BLaER1 treated with 17β-estradiol and CSF1 and Interleukin-3, amounts not matched to agents 10 nM and 100 nM (cell line): ENCODE measurements around the gene PRDM11.

Experiments
- H3K27ac ChIP-seq, 11 experiments: shearing (Covaris generic); formaldehyde crosslinking; 2 replicates each; pipeline ENCODE4 v1.8.1; 2022
- H3K27me3 ChIP-seq, 11 experiments: shearing (Covaris generic); formaldehyde crosslinking; 2 replicates each; pipeline ENCODE4 v1.8.1; 2022
- H3K36me3 ChIP-seq, 11 experiments: shearing (Covaris generic); formaldehyde crosslinking; 2 replicates each; pipeline ENCODE4 v1.8.1; 2022
- H3K4me1 ChIP-seq, 10 experiments: shearing (Covaris generic); formaldehyde crosslinking; 2 replicates each; pipeline ENCODE4 v1.8.1; 2022
- H3K4me2 ChIP-seq, 11 experiments: shearing (Covaris generic); formaldehyde crosslinking; 2 replicates each; pipeline ENCODE4 v1.8.1; 2022
- H3K4me3 ChIP-seq, 10 experiments: shearing (Covaris generic); formaldehyde crosslinking; 2 replicates each; pipeline ENCODE4 v1.8.1; 2022
- H3K9ac ChIP-seq, 11 experiments: shearing (Covaris generic); formaldehyde crosslinking; 2 replicates each; pipeline ENCODE4 v1.8.1; 2022
- H3K9me3 ChIP-seq, 11 experiments: shearing (Covaris generic); formaldehyde crosslinking; replicated peaks in 1 of 11; 2 replicates each; pipeline ENCODE4 v1.8.1; 2022
- H4K20me1 ChIP-seq, 11 experiments: shearing (Covaris generic); formaldehyde crosslinking; 2 replicates each; pipeline ENCODE4 v1.8.1; 2022
- Cebpa-rat ChIP-seq, 11 experiments: shearing (Covaris generic); IDR thresholded peaks; 2 replicates each; pipeline ENCODE4 v1.8.1; 2022

The PRDM11 gene

DNA sequence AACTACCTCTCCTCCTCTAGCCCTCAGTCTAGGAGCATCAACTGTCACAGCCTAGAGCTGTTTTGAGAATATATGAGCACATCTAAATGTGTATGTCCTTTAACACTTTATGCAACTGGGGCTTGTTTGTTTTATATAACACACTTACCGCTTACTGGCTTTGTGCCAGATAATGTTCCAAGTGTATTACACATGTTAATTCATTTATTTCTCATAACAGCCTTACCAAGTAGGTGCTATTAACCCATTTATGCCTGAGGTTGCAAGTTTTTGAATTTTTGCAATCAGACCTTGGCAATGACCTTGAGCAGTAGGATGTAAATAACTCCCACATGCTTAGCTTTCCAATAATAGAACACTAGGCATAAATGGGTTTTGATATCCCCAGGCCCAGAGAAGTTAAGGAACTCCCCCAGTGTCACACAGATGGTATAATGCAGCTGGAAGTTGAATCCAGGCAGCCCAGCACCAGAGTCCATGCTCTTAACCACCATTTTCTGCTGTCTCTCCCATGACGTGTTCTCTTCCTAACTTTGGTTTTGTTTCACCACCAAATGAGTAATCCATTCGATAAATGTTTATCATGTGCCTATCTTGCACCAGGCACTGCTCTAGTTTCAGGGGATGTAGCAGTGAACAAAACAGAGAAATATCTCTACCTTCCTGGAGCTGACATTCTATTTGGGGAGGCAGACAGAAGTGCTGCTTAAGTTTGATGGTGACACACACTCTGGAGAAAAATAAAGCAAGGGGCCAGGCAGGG lies 23.1 kb downstream of the PRDM11 start:
- no peak overlapping the region for H3K4me3 ChIP-seq
- H4K20me1 ChIP-seq: peaks cover 0 to 77% (median 34%) of the 10 kb centered on the region in 11 experiments; a peak in 15 of 22 replicates
- H3K9me3 ChIP-seq: no peaks in the 10 kb centered on the region
- no peak for TF ChIP-seq Cebpa-rat (IDR thresholded peaks at IDR 0.05)
- H3K4me2 ChIP-seq: no peak overlapping the region
- no peaks in the 10 kb centered on the region for H3K27me3 ChIP-seq
- no peak overlapping the region for H3K27ac ChIP-seq
- H3K36me3 ChIP-seq: no peaks in the 10 kb centered on the region
- H3K4me1 ChIP-seq: peaks cover 5 to 27% (median 21%) of the 10 kb centered on the region in 10 experiments
- no peak overlapping the region for H3K9ac ChIP-seq

DNA sequence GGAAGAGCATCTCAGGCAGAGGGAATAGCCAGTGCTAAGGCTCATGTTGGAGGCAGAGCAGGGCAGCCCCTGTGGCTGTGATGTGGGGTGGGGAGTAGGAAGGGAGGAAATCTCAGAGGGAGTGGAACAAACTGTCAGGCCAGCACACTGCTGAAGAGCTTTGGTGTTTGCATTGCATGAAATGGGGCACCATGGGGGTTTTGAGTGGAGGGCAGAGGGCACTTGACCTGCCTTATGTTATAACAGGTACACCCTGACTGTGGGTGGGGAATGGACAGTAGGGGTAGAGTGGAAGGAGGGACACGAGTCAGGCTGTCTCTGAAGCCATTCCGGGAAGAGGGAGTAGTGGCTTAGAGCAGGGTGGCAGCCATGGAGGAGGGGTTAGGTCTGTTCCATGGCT lies 24.0 kb downstream of the PRDM11 start:
- Histone ChIP-seq H3K4me1 (peaks cover 0 to 17% (median 11%) of the 10 kb centered on the region in 10 experiments; a peak in 15 of 20 replicates), H3K27ac (no peak overlapping the region), H3K9me3 (no peaks in the 10 kb centered on the region), H3K27me3 (no peaks in the 10 kb centered on the region), H4K20me1 (peaks cover 0 to 67% (median 26%) of the 10 kb centered on the region in 11 experiments; a peak in 14 of 22 replicates), H3K9ac (no peak overlapping the region), H3K4me2 (no peak overlapping the region), H3K4me3 (no peak overlapping the region), H3K36me3 (no peaks in the 10 kb centered on the region)
- TF ChIP-seq Cebpa-rat (IDR thresholded peaks at IDR 0.05): no peak

DNA sequence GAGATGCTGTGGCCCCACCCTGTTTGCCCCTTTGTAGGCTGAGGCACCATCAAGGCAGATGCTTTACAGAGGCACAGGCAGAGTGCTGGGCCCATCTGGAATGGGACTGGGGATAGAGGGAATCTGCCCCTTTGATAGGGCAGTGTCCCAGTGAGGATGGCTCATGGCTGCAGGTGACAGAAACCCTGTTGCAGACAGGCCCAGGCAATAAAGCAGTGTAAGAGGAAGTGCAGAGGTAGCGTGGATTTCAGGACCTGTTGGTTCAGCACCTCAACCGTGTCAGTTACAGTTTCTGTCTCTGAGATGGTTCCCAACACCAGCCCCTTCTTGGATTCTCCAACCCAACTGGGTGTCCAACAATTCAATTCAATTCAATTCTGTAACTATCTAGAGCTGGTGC lies 25.1 kb downstream of the PRDM11 start:
- no peak overlapping the region for H3K4me2 ChIP-seq
- no peaks in the 10 kb centered on the region for H3K27me3 ChIP-seq
- H3K36me3 ChIP-seq: no peaks in the 10 kb centered on the region

DNA sequence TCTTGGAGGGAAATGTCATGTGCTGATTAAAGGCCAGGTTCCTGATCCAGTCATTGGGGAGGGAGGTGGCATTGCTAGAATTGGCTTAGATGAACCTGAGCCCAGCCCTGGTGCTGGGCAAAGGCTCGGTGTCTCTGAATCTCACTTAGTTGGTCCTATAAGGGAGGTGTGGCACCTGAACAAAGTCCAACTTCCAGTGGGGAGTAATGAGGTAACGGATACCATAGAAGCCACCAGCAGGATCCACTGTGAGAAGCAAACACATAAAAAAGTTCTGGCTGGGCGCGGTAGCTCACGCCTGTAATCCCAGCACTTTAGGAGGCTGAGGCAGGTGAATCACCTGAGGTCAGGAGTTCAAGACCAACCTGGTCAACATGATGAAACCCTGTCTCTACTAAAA lies 26.6 kb downstream of the PRDM11 start:
- Histone ChIP-seq H3K9me3 (no peaks in the 10 kb centered on the region), H3K4me3 (no peak overlapping the region), H3K4me1 (peaks cover 0 to 5% (median 0%) of the 10 kb centered on the region in 10 experiments; a peak in 3 of 20 replicates), H3K36me3 (no peaks in the 10 kb centered on the region), H3K27ac (no peak overlapping the region), H3K27me3 (no peaks in the 10 kb centered on the region), H4K20me1 (peaks cover 0 to 48% (median 15%) of the 10 kb centered on the region in 11 experiments; a peak in 10 of 22 replicates), H3K9ac (no peak overlapping the region), H3K4me2 (no peak overlapping the region)
- no peak for TF ChIP-seq Cebpa-rat (IDR thresholded peaks at IDR 0.05)

More for the DNA sequence above, 25.1 kb downstream of the PRDM11 start:
- no peak for TF ChIP-seq Cebpa-rat (IDR thresholded peaks at IDR 0.05)
- Histone ChIP-seq H3K4me3 (no peak overlapping the region), H3K27ac (no peak overlapping the region), H3K4me1 (peaks cover 0 to 6% (median under 1%) of the 10 kb centered on the region in 10 experiments; a peak in 11 of 20 replicates), H3K9me3 (no peaks in the 10 kb centered on the region), H3K9ac (no peak overlapping the region), H4K20me1 (peaks cover 0 to 56% (median 16%) of the 10 kb centered on the region in 11 experiments; a peak in 10 of 22 replicates)

DNA sequence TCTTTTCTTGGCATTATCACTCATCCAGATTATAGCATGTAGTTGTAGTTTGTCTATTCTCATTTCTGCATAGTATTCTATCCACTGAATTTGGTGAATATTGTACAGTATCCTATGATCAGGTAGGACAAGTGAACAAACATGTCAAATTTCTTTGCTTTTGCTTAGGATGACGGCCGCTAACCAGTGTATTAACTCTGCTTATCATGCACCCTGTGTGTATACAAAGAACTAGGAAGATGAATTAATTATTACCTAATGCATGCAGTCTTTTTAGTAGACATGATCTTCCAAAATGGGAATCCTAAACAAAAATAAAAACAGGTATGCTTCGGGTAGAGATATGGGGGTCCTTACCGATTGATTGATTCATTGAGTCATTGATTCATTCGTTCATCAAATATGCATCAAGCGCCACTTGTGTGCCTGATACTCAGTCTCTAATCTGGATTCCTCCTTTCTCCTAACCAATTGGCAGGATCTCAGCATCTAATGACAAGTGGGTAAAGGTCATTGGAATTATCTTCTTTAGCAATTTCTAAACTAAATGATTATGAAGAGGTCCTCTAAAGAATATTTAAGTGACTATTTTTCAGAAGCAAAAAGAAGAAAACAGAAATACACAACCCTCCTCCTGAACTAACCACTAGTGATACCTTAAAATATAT lies 27.9 kb downstream of the PRDM11 start:
- Histone ChIP-seq H4K20me1 (peaks cover 0 to 51% (median 12%) of the 10 kb centered on the region in 11 experiments; a peak in 10 of 22 replicates), H3K4me1 (peaks cover 0 to 15% (median 6%) of the 10 kb centered on the region in 10 experiments; a peak in 12 of 20 replicates), H3K4me2 (no peak overlapping the region), H3K4me3 (no peak overlapping the region), H3K27ac (no peak overlapping the region), H3K9me3 (no peaks in the 10 kb centered on the region), H3K36me3 (no peaks in the 10 kb centered on the region), H3K9ac (no peak overlapping the region), H3K27me3 (no peaks in the 10 kb centered on the region)
- TF ChIP-seq Cebpa-rat (IDR thresholded peaks at IDR 0.05): no peak

DNA sequence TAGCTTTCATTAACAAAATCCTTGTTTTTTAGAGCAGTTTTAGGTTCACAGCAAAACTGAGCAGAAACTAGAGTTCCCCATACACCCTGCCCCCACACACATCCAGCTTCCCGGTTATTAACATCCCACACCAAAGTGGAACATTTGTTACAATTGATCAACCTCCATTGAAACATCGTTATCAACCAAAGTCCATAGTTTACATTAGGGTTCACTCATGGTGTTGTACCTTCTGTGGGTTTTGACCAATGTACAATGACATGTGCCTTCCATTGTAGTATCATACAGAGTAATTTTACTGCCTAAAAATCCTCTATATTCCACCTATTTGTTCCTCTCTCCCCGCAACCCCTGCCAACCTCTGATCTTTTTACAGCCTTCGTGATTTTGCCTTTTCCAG lies 28.5 kb downstream of the PRDM11 start:
- no peaks in the 10 kb centered on the region for H3K9me3 ChIP-seq
- H3K4me3 ChIP-seq: no peak overlapping the region
- no peak overlapping the region for H3K9ac ChIP-seq
- H3K4me2 ChIP-seq: no peak overlapping the region
- peaks cover 0 to 54% (median 12%) of the 10 kb centered on the region in 11 experiments; a peak in 10 of 22 replicates for H4K20me1 ChIP-seq
- H3K27me3 ChIP-seq: peaks cover 0 to 4% (median 0%) of the 10 kb centered on the region in 11 experiments; a peak in 1 of 22 replicates
- peaks cover 0 to 22% (median 12%) of the 10 kb centered on the region in 10 experiments; a peak in 18 of 20 replicates for H3K4me1 ChIP-seq
- no peaks in the 10 kb centered on the region for H3K36me3 ChIP-seq
- H3K27ac ChIP-seq: no peak overlapping the region
- TF ChIP-seq Cebpa-rat (IDR thresholded peaks at IDR 0.05): no peak

DNA sequence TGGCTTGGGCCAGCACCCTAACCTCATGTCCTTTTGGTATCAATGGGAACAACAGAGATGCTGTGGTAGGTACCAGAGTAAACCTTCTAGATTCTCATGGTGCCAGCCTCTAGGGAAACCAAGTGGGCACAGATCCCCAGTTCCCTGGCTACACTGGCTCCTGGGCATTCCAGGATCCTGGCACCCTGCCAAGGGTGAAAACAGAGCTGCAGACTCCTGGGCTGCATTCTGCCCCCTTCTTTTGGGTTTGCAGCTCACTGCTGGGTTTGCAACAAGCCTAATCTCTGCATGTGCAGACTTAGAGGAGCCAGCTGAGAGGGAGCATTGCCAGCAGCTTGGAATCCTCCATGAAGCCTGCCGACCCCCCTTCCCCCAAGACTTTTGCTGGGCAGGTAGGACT lies 30.6 kb downstream of the PRDM11 start:
- Histone ChIP-seq H3K4me3 (no peak overlapping the region), H3K4me2 (no peak overlapping the region), H3K36me3 (no peaks in the 10 kb centered on the region; a peak in 1 of 22 replicates), H3K4me1 (peaks cover 6 to 34% (median 27%) of the 10 kb centered on the region in 10 experiments; a peak in 18 of 20 replicates), H4K20me1 (peaks cover 0 to 44% (median 16%) of the 10 kb centered on the region in 11 experiments; a peak in 10 of 22 replicates), H3K9ac (no peak overlapping the region), H3K27me3 (peaks cover 0 to 5% (median 0%) of the 10 kb centered on the region in 11 experiments; a peak in 2 of 22 replicates), H3K27ac (no peak overlapping the region), H3K9me3 (no peaks in the 10 kb centered on the region)
- no peak for TF ChIP-seq Cebpa-rat (IDR thresholded peaks at IDR 0.05)

DNA sequence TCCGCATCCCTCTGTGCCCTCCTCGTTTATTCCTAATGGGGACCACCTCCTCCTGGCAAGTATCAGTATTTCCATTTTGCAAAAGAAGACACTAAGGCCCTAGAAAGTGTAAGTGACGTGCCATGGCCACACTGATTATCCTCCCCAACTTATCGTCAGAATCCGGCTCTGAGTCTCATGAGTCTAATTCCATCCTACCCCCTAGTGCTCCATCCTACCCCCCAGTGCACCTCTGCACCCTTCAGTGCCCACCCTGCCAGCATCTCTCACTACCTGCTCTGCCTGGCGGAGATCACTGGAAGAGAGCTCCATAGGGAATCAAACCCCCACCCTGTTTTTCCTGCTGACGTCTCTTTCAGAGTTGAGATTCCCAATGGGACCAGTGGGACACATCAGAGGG lies 31.8 kb downstream of the PRDM11 start:
- no peak overlapping the region for H3K9ac ChIP-seq
- peaks cover 0 to 5% (median 0%) of the 10 kb centered on the region in 11 experiments; a peak in 2 of 22 replicates for H3K27me3 ChIP-seq
- H3K4me1 ChIP-seq: peaks cover 6 to 36% (median 27%) of the 10 kb centered on the region in 10 experiments; a peak in 18 of 20 replicates
- peak overlapping the region in 4 of 11 experiments; percentile 5 to 98 (median 93); a peak in 1 of 22 replicates for H3K4me2 ChIP-seq
- no peak for TF ChIP-seq Cebpa-rat (IDR thresholded peaks at IDR 0.05)
- no peak overlapping the region for H3K4me3 ChIP-seq
- H3K9me3 ChIP-seq: no peaks in the 10 kb centered on the region
- H3K36me3 ChIP-seq: peaks cover 0 to 12% (median 4%) of the 10 kb centered on the region in 11 experiments; a peak in 7 of 22 replicates
- peaks cover 0 to 41% (median 15%) of the 10 kb centered on the region in 11 experiments; a peak in 10 of 22 replicates for H4K20me1 ChIP-seq
- no peak overlapping the region for H3K27ac ChIP-seq
